ENCODE measurements around the gene EXO1. TPM values are rescaled to one million over a fixed set of nuclear protein-coding genes. Genes with fewer than 3 reads are reported as not detected.

The EXO1 gene
- total RNA-seq, 6 donors from 2014 or later: 0.59 to 4.3 (median 1.8) TPM; not detected in 1

GRCh38 chr1:241916196-241916595 lies 68.2 kb downstream of the EXO1 start:
- no peak for ATAC-seq (ENCODE audit: low FRiP score in 2 of 2)
- TF ChIP-seq EP300 (IDR thresholded peaks at IDR 0.05) (no peak), POLR2AphosphoS5 (IDR thresholded peaks at IDR 0.05) (no peak), POLR2A (IDR thresholded peaks at IDR 0.05) (no peak), CTCF (IDR thresholded peaks at IDR 0.05) (no peak)
- Histone ChIP-seq H3K36me3 (no peaks in the 10 kb centered on the region), H3K27me3 (no peaks in the 10 kb centered on the region), H3K9me3 (no peaks in the 10 kb centered on the region), H3K27ac (no peak overlapping the region), H3K4me3 (no peak overlapping the region), H3K4me1 (no peaks in the 10 kb centered on the region)
- DNase-seq: no peak
- 90 to 95% methylated on average over 7 of the region's 7 CpGs for WGBS, 2 donors

- no peak overlapping the region for H3K27ac ChIP-seq
- no peaks in the 10 kb centered on the region for H3K27me3 ChIP-seq
- H3K4me3 ChIP-seq: no peak overlapping the region
- DNase-seq (peak in 1 of 2 donors; percentile 65), ATAC-seq (ENCODE audit: low FRiP score in 2 of 2) (no peak)
- no peaks in the 10 kb centered on the region for H3K9me3 ChIP-seq
- H3K4me1 ChIP-seq: no peaks in the 10 kb centered on the region
- WGBS, 2 donors: 93 to 95% methylated on average over 5 to 12 of the region's 12 CpGs
- TF ChIP-seq EP300 (IDR thresholded peaks at IDR 0.05) (no peak), CTCF (IDR thresholded peaks at IDR 0.05) (no peak), POLR2AphosphoS5 (IDR thresholded peaks at IDR 0.05) (no peak)
- H3K36me3 ChIP-seq: no peaks in the 10 kb centered on the region
These were observed 69.5 kb downstream of the EXO1 start for GRCh38 chr1:241917487-241917886.

- DNase-seq (no peak), ATAC-seq (ENCODE audit: low FRiP score in 2 of 2) (peak in 1 of 2 donors; percentile 78)
- Histone ChIP-seq H3K9me3 (no peaks in the 10 kb centered on the region), H3K27me3 (no peaks in the 10 kb centered on the region), H3K4me3 (no peak overlapping the region), H3K27ac (no peak overlapping the region), H3K36me3 (no peaks in the 10 kb centered on the region), H3K4me1 (no peaks in the 10 kb centered on the region)
- TF ChIP-seq POLR2A (IDR thresholded peaks at IDR 0.05): no peak
- no peak for TF ChIP-seq POLR2AphosphoS5 (IDR thresholded peaks at IDR 0.05)
- no peak for TF ChIP-seq EP300 (IDR thresholded peaks at IDR 0.05)
- no peak for TF ChIP-seq CTCF (IDR thresholded peaks at IDR 0.05)
- 71 to 74% methylated on average over 5 of the region's 5 CpGs for WGBS, 2 donors
These were observed 70.9 kb downstream of the EXO1 start for GRCh38 chr1:241918879-241919278.

- WGBS, 2 donors: 83 to 87% methylated on average over 10 of the region's 10 CpGs
- TF ChIP-seq CTCF (IDR thresholded peaks at IDR 0.05): no peak
- TF ChIP-seq POLR2A (IDR thresholded peaks at IDR 0.05): no peak
- DNase-seq: no peak
These were observed 76.2 kb downstream of the EXO1 start for GRCh38 chr1:241924080-241924808.

GRCh38 chr1:241926141-241926540 lies 78.1 kb downstream of the EXO1 start:
- no peak for DNase-seq
- TF ChIP-seq POLR2AphosphoS5 (IDR thresholded peaks at IDR 0.05) (no peak), POLR2A (IDR thresholded peaks at IDR 0.05) (no peak), CTCF (IDR thresholded peaks at IDR 0.05) (no peak), EP300 (IDR thresholded peaks at IDR 0.05) (no peak)
- no peak for ATAC-seq (ENCODE audit: low FRiP score in 2 of 2)
- WGBS, 2 donors: 60 to 74% methylated on average over 5 of the region's 5 CpGs
- H3K9me3 ChIP-seq: no peaks in the 10 kb centered on the region
- no peak overlapping the region for H3K27ac ChIP-seq
- no peaks in the 10 kb centered on the region for H3K36me3 ChIP-seq
- no peak overlapping the region for H3K4me3 ChIP-seq
- no peaks in the 10 kb centered on the region for H3K4me1 ChIP-seq
- no peaks in the 10 kb centered on the region for H3K27me3 ChIP-seq

More at GRCh38 chr1:241924080-241924808, 76.2 kb downstream of the EXO1 start:
- Histone ChIP-seq H3K4me3 (no peak overlapping the region), H3K4me1 (no peaks in the 10 kb centered on the region), H3K36me3 (no peaks in the 10 kb centered on the region), H3K27me3 (no peaks in the 10 kb centered on the region), H3K27ac (no peak overlapping the region), H3K9me3 (no peaks in the 10 kb centered on the region)
- ATAC-seq (ENCODE audit: low FRiP score in 2 of 2): no peak

All from upper lobe of left lung (tissue), 6 donors.